Gastroesophageal sphincter (tissue), 2 donors: ENCODE results near the gene TMTC4.

ENCODE experiments used
- POLR2A ChIP-seq, 2 donors: fragments of 450-650 bp; IDR thresholded peaks; one replicate each; pipeline ENCODE4 v1.6.1; 2017; ENCODE audit warnings: antibody characterized with exemption in 2 of 2, mild to moderate bottlenecking in 2 of 2, moderate library complexity in 1 of 2
- POLR2AphosphoS5 ChIP-seq: sonication (generic); formaldehyde crosslinking; IDR thresholded peaks from one replicate; pipeline ENCODE4 v1.6.1; 2017; ENCODE audit warnings: antibody characterized with exemption

GRCh38 chr13:100594731-100595130, 79.9 kb downstream of the TMTC4 start:
- TF ChIP-seq POLR2A (IDR thresholded peaks at IDR 0.05) (no peak), POLR2AphosphoS5 (no peak)
